Muscle of leg (tissue), 16 donors: ENCODE data around the gene TYRP1. TPM values are rescaled to one million over a fixed set of nuclear protein-coding genes. Genes with fewer than 3 reads are reported as not detected.

Source experiments
- DNase-seq: peaks from one replicate; pipeline ENCODE4 v3.0.0; 2013
- H3K27ac ChIP-seq: one replicate; pipeline ENCODE4 v1.5.1; 2013; ENCODE audit warnings: mild to moderate bottlenecking, low read length, control low read depth
- H3K27me3 ChIP-seq: one replicate; pipeline ENCODE4 v1.6.1; 2013; ENCODE audit warnings: low read length; ENCODE audit not compliant: control insufficient read depth, insufficient read depth
- H3K36me3 ChIP-seq: one replicate; pipeline ENCODE4 v1.6.1; 2013; ENCODE audit warnings: low read length; ENCODE audit not compliant: control insufficient read depth, insufficient read depth
- H3K4me1 ChIP-seq: one replicate; pipeline ENCODE4 v1.6.1; 2013; ENCODE audit warnings: low read length; ENCODE audit not compliant: control insufficient read depth, insufficient read depth
- H3K4me3 ChIP-seq: one replicate; pipeline ENCODE4 v1.5.1; 2013; ENCODE audit warnings: low read length, control low read depth
- H3K9me3 ChIP-seq: replicated peaks from 2 replicates; pipeline ENCODE4 v1.6.1; 2013; ENCODE audit warnings: low read depth, low read length; ENCODE audit not compliant: control insufficient read depth
- WGBS: methylation state at CpG from one replicate; pipeline ENCODE4 v1.1.5; 2013; ENCODE audit warnings: missing lambda C conversion rate; ENCODE audit not compliant: insufficient coverage; 5-methylcytosine and 5-hydroxymethylcytosine counted together
- long read RNA-seq, 11 donors: transcript quantifications; one replicate each; lab custom pipeline, GENCODE V29; 2026
- polyA plus RNA-seq, 8 donors: library from polyadenylated mRNA; unstranded; fragments of 120-200 nt; gene quantifications; one replicate each; pipeline versions ENCODE4 v1.2.1 to v1.2.3, GENCODE V29; 2013; ENCODE audit warnings: inconsistent platforms in 1 of 8, low replicate concordance in 1 of 8; ENCODE audit not compliant: insufficient read length in 8 of 8, insufficient read depth in 1 of 8
- total RNA-seq: library from RNA; stranded (reverse); fragments of 120-200 nt; gene quantifications from one replicate; pipeline ENCODE4 v1.2.4, GENCODE V29; 2013

TYRP1 gene
- total RNA-seq (not detected), polyA plus RNA-seq (10 to 100 TPM in 1 of 8 donors, 1 to 10 TPM in 1, under 1 TPM in 4, not detected in 2; 0.27 to 20.9 (median 0.43) TPM)
- long read RNA-seq, donor 1: 0 reads
- long read RNA-seq, donor 2, partial matches to known transcripts: 0 of 1 reads
- long read RNA-seq, donor 2, other reads (novel, unspliced or antisense): 0 of 1 reads
- long read RNA-seq, donor 3: 0 reads
- long read RNA-seq, donor 4: 0 reads
- long read RNA-seq, donor 5: 0 reads
- long read RNA-seq, donor 6: 0 reads
- long read RNA-seq, donor 7: 0 reads
- long read RNA-seq, donor 8: 0 reads
- long read RNA-seq, donor 9: 0 reads
- long read RNA-seq, donor 10: 0 reads
- long read RNA-seq, donor 11: 0 reads

- H3K36me3 ChIP-seq: no peaks in the 10 kb centered on the region
- whole genome bisulfite sequencing: no CpG with 5 or more reads among the region's 3 CpGs
- no peak within 1 kb of the TSS for H3K4me3 ChIP-seq
- no peaks in the 10 kb centered on the region for H3K4me1 ChIP-seq
- no peaks in the 10 kb centered on the region for H3K9me3 ChIP-seq
- no peak within 1 kb of the TSS for H3K27ac ChIP-seq
- no peaks in the 10 kb centered on the region for H3K27me3 ChIP-seq
- DNase-seq: no peak
Observed at GRCh38 chr9:12693141-12693540, at the start of gene TYRP1. TSS of gene TYRP1 (plus strand) at chr9:12693385. CDS start at chr9:12693997, 612 bp downstream.

- Histone ChIP-seq H3K27me3 (no peaks in the 10 kb centered on the region), H3K9me3 (no peaks in the 10 kb centered on the region), H3K4me1 (no peaks in the 10 kb centered on the region), H3K36me3 (no peaks in the 10 kb centered on the region), H3K27ac (no peak overlapping the region), H3K4me3 (no peak overlapping the region)
- DNase-seq: no peak
Observed at GRCh38 chr9:12643686-12644085, 49.5 kb upstream of the TYRP1 start.

GRCh38 chr9:12648925-12649324, 44.3 kb upstream of the TYRP1 start:
- Histone ChIP-seq H3K9me3 (no peaks in the 10 kb centered on the region), H3K4me1 (no peaks in the 10 kb centered on the region), H3K27ac (no peak overlapping the region), H3K36me3 (no peaks in the 10 kb centered on the region), H3K4me3 (no peak overlapping the region), H3K27me3 (no peaks in the 10 kb centered on the region)
- WGBS: no CpG with 5 or more reads among the region's 1 CpG
- DNase-seq: no peak

- DNase-seq: no peak
- Histone ChIP-seq H3K4me3 (no peak overlapping the region), H3K27ac (no peak overlapping the region), H3K4me1 (no peaks in the 10 kb centered on the region), H3K27me3 (no peaks in the 10 kb centered on the region), H3K9me3 (no peaks in the 10 kb centered on the region), H3K36me3 (no peaks in the 10 kb centered on the region)
Observed at GRCh38 chr9:12651125-12651524, 42.1 kb upstream of the TYRP1 start.

- Histone ChIP-seq H3K27me3 (no peaks in the 10 kb centered on the region), H3K9me3 (peaks cover 2% of the 10 kb centered on the region), H3K4me3 (no peak overlapping the region), H3K36me3 (no peaks in the 10 kb centered on the region), H3K27ac (no peak overlapping the region), H3K4me1 (no peaks in the 10 kb centered on the region)
- 0% methylated on average over 1 of the region's 2 CpGs for WGBS
- no peak for DNase-seq
Observed at GRCh38 chr9:12652973-12653372, 40.2 kb upstream of the TYRP1 start.

- Histone ChIP-seq H3K4me3 (no peak overlapping the region), H3K36me3 (no peaks in the 10 kb centered on the region), H3K27me3 (no peaks in the 10 kb centered on the region), H3K27ac (no peak overlapping the region), H3K9me3 (peaks cover 3% of the 10 kb centered on the region), H3K4me1 (no peaks in the 10 kb centered on the region)
- DNase-seq: no peak
- 80% methylated on average over 1 of the region's 2 CpGs for WGBS
Observed at GRCh38 chr9:12656803-12657202, 36.4 kb upstream of the TYRP1 start.

GRCh38 chr9:12657233-12657632, 36.0 kb upstream of the TYRP1 start:
- 78% methylated on average over 1 of the region's 2 CpGs for WGBS
- Histone ChIP-seq H3K36me3 (no peaks in the 10 kb centered on the region), H3K4me3 (no peak overlapping the region), H3K27me3 (no peaks in the 10 kb centered on the region), H3K9me3 (peaks cover 3% of the 10 kb centered on the region), H3K27ac (no peak overlapping the region), H3K4me1 (no peaks in the 10 kb centered on the region)
- no peak for DNase-seq

- WGBS: 63% methylated on average over 1 of the region's 4 CpGs
- H3K4me3 ChIP-seq: no peak overlapping the region
- peaks cover 3% of the 10 kb centered on the region for H3K9me3 ChIP-seq
- H3K4me1 ChIP-seq: no peaks in the 10 kb centered on the region
- H3K36me3 ChIP-seq: no peaks in the 10 kb centered on the region
- H3K27ac ChIP-seq: no peak overlapping the region
- DNase-seq: no peak
- no peaks in the 10 kb centered on the region for H3K27me3 ChIP-seq
Observed at GRCh38 chr9:12657998-12658397, 35.2 kb upstream of the TYRP1 start.

- Histone ChIP-seq H3K9me3 (peaks cover 3% of the 10 kb centered on the region), H3K4me1 (no peaks in the 10 kb centered on the region), H3K27ac (no peak overlapping the region), H3K36me3 (no peaks in the 10 kb centered on the region), H3K27me3 (no peaks in the 10 kb centered on the region), H3K4me3 (no peak overlapping the region)
- WGBS: 75% methylated on average over 9 of the region's 10 CpGs
- no peak for DNase-seq
Observed at GRCh38 chr9:12658531-12659209, 34.5 kb upstream of the TYRP1 start.

- Histone ChIP-seq H3K27ac (no peak overlapping the region), H3K4me3 (no peak overlapping the region), H3K27me3 (no peaks in the 10 kb centered on the region), H3K4me1 (no peaks in the 10 kb centered on the region), H3K36me3 (no peaks in the 10 kb centered on the region), H3K9me3 (peaks cover 3% of the 10 kb centered on the region)
- no peak for DNase-seq
- no CpG with 5 or more reads among the region's 4 CpGs for WGBS
Observed at GRCh38 chr9:12659220-12659619, 34.0 kb upstream of the TYRP1 start.
